HG02852 (cell line): ENCODE data around the gene PAX9.
"Not testable (repeated sequence)": the region's sequence is repeated elsewhere in the genome, so short reads cannot be mapped to it uniquely, and the experiment has no call there.

Experiments
- ATAC-seq: cut with Tn5 transposase; IDR thresholded peaks from one replicate; pipeline ENCODE4 v1.9.1; 2021; ENCODE audit warnings: mild to moderate bottlenecking, moderate library complexity; ENCODE audit not compliant: unreplicated experiment

Gene PAX9

GRCh38 chr14:36671149-36671548 is 9.5 kb downstream of the PAX9 start:
- ATAC-seq: no peak

- no peak for ATAC-seq
Measured at GRCh38 chr14:36672095-36672494, 10.4 kb downstream of the PAX9 start.

- ATAC-seq: no peak
Measured at GRCh38 chr14:36674659-36675058, 13.0 kb downstream of the PAX9 start.

GRCh38 chr14:36675581-36675980 is 13.9 kb downstream of the PAX9 start:
- ATAC-seq: no peak

GRCh38 chr14:36676236-36676635 is 14.6 kb downstream of the PAX9 start:
- ATAC-seq: no peak

GRCh38 chr14:36682338-36682737 is 20.7 kb downstream of the PAX9 start:
- no peak for ATAC-seq

- no peak for ATAC-seq
Measured at GRCh38 chr14:36683083-36683724, 21.5 kb downstream of the PAX9 start.

- ATAC-seq: no peak
Measured at GRCh38 chr14:36684946-36685345, 23.3 kb downstream of the PAX9 start.

GRCh38 chr14:36690311-36691040 is 28.8 kb downstream of the PAX9 start:
- ATAC-seq: no peak

- not testable (repeated sequence) for ATAC-seq
Measured at GRCh38 chr14:36699420-36699819, 37.8 kb downstream of the PAX9 start.

GRCh38 chr14:36700651-36701050 is 39.0 kb downstream of the PAX9 start:
- no peak for ATAC-seq

GRCh38 chr14:36701132-36701531 is 39.5 kb downstream of the PAX9 start:
- ATAC-seq: no peak

GRCh38 chr14:36702474-36702873 is 40.8 kb downstream of the PAX9 start:
- ATAC-seq: no peak

- ATAC-seq: no peak
Measured at GRCh38 chr14:36707570-36707969, 45.9 kb downstream of the PAX9 start.

- ATAC-seq: no peak
Measured at GRCh38 chr14:36713960-36714703, 52.5 kb downstream of the PAX9 start.

- no peak for ATAC-seq
Measured at GRCh38 chr14:36716614-36717184, 55.0 kb downstream of the PAX9 start.

GRCh38 chr14:36717363-36717762 is 55.7 kb downstream of the PAX9 start:
- no peak for ATAC-seq

GRCh38 chr14:36718216-36718615 is 56.6 kb downstream of the PAX9 start:
- no peak for ATAC-seq

- no peak for ATAC-seq
Measured at GRCh38 chr14:36719823-36720222, 58.2 kb downstream of the PAX9 start.

GRCh38 chr14:36720657-36721056 is 59.0 kb downstream of the PAX9 start:
- no peak for ATAC-seq

GRCh38 chr14:36721877-36722276 is 60.2 kb downstream of the PAX9 start:
- no peak for ATAC-seq

- no peak for ATAC-seq
Measured at GRCh38 chr14:36723530-36723929, 61.9 kb downstream of the PAX9 start.
